GM23338 (cell line): ENCODE results near the gene NNT.
A peak's percentile ranks its signal among the peaks of the same experiment; 100 is the strongest.

Experiments
- CREB1 ChIP-seq: fragments of 250-450 bp; sonication (Bioruptor Pico); IDR thresholded peaks from 2 replicates; pipeline ENCODE4 v1.5.0; 2020; ENCODE audit warnings: low read depth, mild to moderate bottlenecking, moderate library complexity
- CTCF ChIP-seq, 2 experiments: fragments of 200-600 bp in 1 of 2; sonication (generic) in 1 of 2; conservative IDR thresholded peaks; 2 replicates each; pipeline versions ENCODE4 v1.5.1 to v1.6.1; 2016 to 2017; ENCODE audit warnings: antibody characterized with exemption in 2 of 2, low read depth in 2 of 2, mild to moderate bottlenecking in 2 of 2, moderate library complexity in 1 of 2
- EZH2phosphoT487 ChIP-seq: fragments of 200-600 bp; sonication (generic); IDR thresholded peaks from one replicate; pipeline ENCODE4 v1.8.1; 2018; ENCODE audit warnings: antibody characterized with exemption; ENCODE audit not compliant: unreplicated experiment
- JUNB ChIP-seq: IDR thresholded peaks from one replicate; pipeline ENCODE4 v1.6.1; 2016; ENCODE audit warnings: antibody characterized with exemption; ENCODE audit not compliant: unreplicated experiment
- POLR2AphosphoS5 ChIP-seq: IDR thresholded peaks from 2 replicates; pipeline ENCODE4 v1.6.1; 2016; ENCODE audit warnings: antibody characterized with exemption, low read depth
- ZNF331 ChIP-seq: fragments of 250-450 bp; sonication (Bioruptor Pico); IDR thresholded peaks from 2 replicates; pipeline ENCODE4 v1.5.0; 2020; ENCODE audit warnings: low read depth, mild to moderate bottlenecking, moderate library complexity

GRCh38 chr5:43631182-43631910, 28.4 kb downstream of the NNT start:
- TF ChIP-seq JUNB (no peak), CTCF (conservative IDR thresholded peaks at IDR 0.05; ENCODE audit: low read depth in 2 of 2) (peak; percentile 77 to 80), POLR2AphosphoS5 (no peak), CREB1 (no peak), EZH2phosphoT487 (no peak), ZNF331 (CRISPR knock-in tag) (no peak)
